Measurements from ENCODE around the gene PHF2.

The PHF2 gene

DNA sequence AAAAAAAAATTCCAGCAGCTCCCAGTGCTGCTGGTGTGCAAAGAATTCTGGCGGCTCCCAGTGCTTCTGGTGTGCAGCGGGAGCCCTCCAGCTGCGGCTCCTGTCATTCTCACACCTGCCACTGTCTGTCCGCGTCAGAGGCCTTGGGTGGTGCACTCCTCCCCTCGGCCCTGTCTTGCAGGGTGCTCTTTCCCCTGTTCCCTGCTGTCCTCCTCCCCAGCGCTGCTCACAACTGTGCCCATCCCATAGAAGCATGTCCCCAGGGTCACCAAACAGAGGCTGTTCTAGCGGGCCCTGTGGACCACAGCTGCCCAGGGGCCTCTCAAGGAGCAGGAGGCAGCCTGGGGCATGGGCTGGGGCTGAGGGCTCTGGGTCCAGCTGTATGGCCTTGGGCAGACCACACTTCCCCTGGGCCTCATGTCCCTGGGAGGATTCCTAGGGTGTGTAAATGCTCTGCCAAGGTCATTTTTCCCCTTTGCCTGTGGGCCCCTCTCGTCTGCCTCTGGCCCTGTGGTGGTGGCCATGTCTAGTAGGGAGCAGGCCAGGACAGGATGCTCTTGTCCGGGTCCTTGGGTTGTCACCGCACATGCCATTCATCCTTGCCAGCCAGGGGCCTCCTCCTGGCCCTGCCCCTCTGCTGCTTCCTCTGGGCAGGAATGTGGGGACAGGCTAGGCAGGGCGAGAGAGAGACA is 68.2 kb downstream of the PHF2 start:
- DNase-seq (ENCODE audit: low read depth, low spot score): no peak
- in situ Hi-C loops (cut with HindIII; ENCODE audit: low sequenced_read_pairs): no loop called here
- TF ChIP-seq, protein P1, sequence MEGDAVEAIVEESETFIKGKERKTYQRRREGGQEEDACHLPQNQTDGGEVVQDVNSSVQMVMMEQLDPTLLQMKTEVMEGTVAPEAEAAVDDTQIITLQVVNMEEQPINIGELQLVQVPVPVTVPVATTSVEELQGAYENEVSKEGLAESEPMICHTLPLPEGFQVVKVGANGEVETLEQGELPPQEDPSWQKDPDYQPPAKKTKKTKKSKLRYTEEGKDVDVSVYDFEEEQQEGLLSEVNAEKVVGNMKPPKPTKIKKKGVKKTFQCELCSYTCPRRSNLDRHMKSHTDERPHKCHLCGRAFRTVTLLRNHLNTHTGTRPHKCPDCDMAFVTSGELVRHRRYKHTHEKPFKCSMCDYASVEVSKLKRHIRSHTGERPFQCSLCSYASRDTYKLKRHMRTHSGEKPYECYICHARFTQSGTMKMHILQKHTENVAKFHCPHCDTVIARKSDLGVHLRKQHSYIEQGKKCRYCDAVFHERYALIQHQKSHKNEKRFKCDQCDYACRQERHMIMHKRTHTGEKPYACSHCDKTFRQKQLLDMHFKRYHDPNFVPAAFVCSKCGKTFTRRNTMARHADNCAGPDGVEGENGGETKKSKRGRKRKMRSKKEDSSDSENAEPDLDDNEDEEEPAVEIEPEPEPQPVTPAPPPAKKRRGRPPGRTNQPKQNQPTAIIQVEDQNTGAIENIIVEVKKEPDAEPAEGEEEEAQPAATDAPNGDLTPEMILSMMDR (IDR thresholded peaks at IDR 0.05; ENCODE audit: low read depth, low read length): no peak
- H3K4me3 ChIP-seq (ENCODE audit: low read depth, low read length): no peak overlapping the region

- TF ChIP-seq, protein P1 (IDR thresholded peaks at IDR 0.05; ENCODE audit: low read depth, low read length): no peak
- no peak overlapping the region for H3K4me3 ChIP-seq (ENCODE audit: low read depth, low read length)
- in situ Hi-C loops (cut with HindIII; ENCODE audit: low sequenced_read_pairs): no loop called here
- no peak for DNase-seq (ENCODE audit: low read depth, low spot score)
These were observed 68.9 kb downstream of the PHF2 start for GRCh38 chr9:93645149-93645889.

- no peak overlapping the region for H3K4me3 ChIP-seq (ENCODE audit: low read depth, low read length)
- TF ChIP-seq, protein P1 (IDR thresholded peaks at IDR 0.05; ENCODE audit: low read depth, low read length): no peak
- DNase-seq (ENCODE audit: low read depth, low spot score): no peak
- in situ Hi-C loops (cut with HindIII; ENCODE audit: low sequenced_read_pairs): no loop called here
These were observed 69.7 kb downstream of the PHF2 start for GRCh38 chr9:93645921-93646639.

DNA sequence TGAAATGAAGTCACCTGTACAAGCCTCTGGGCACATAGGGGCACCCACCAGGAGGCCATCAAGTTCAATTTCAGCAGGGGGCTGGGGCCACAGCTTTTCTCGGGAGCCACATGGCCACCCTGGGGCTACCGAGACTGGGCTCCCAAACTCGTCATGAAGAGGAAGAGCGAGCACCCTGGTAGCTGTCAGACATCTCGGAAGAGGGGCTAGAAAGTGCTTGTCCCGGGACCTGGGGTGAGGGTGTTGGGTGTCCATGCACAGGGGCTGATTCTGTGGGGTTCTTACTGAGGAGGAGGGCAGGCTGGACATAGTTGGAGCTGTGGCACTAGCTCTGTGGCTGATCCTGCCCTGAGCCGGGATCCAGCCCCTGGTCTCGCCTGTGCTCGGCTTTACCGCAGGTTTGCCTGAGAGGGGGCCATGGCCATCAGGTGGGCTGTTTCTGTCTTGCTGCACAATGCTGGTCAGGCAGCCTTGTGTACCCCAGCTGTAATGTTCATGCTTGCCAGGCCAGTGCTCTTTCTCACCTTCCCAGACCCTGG is 70.3 kb downstream of the PHF2 start:
- DNase-seq (ENCODE audit: low read depth, low spot score): no peak
- in situ Hi-C loops (cut with HindIII; ENCODE audit: low sequenced_read_pairs): no loop called here
- H3K4me3 ChIP-seq (ENCODE audit: low read depth, low read length): no peak overlapping the region
- TF ChIP-seq, protein P1 (IDR thresholded peaks at IDR 0.05; ENCODE audit: low read depth, low read length): no peak

DNA sequence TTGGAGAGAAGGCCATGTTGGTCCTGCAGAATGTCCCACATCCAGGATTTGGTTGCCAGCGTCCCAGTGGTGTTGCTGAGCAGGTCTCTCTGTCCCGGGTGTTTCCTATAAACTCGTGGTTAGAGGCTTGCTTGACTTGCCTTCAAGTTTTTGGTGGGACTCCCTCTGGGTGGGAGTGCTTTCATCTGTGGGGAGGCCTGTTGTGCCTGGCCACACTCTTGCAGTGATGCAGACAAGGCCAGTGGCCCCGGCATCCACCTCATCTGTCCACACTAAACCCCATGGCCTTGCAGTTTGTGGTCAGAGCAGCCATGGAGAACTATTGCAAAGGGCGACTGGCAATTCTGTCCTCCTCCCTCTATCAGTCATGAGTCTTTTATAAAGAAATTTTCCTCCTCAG is 71.8 kb downstream of the PHF2 start:
- TF ChIP-seq, protein P1 (IDR thresholded peaks at IDR 0.05; ENCODE audit: low read depth, low read length): no peak
- no peak for DNase-seq (ENCODE audit: low read depth, low spot score)
- no peak overlapping the region for H3K4me3 ChIP-seq (ENCODE audit: low read depth, low read length)
- in situ Hi-C loops (cut with HindIII; ENCODE audit: low sequenced_read_pairs): no loop called here

GRCh38 chr9:93648836-93649235 is 72.5 kb downstream of the PHF2 start:
- in situ Hi-C loops (cut with HindIII; ENCODE audit: low sequenced_read_pairs): no loop called here
- DNase-seq (ENCODE audit: low read depth, low spot score): no peak
- TF ChIP-seq, protein P1 (IDR thresholded peaks at IDR 0.05; ENCODE audit: low read depth, low read length): no peak
- H3K4me3 ChIP-seq (ENCODE audit: low read depth, low read length): no peak overlapping the region
